HCT116 (cell line): ENCODE measurements around the gene ARL6. TPM values are rescaled to one million over a fixed set of nuclear protein-coding genes. Genes with fewer than 3 reads are reported as not detected.

ENCODE experiments used
- ATAC-seq: fragments of 200-7000 bp; cut with Tn5 transposase; 2 replicates; pipeline ENCODE4 v1.9.1; 2020; ENCODE audit warnings: mild to moderate bottlenecking, moderate library complexity
- BruUV-seq: library from RNA; stranded (reverse); fragments of 400-500 nt; replicated peaks from 2 replicates; lab custom pipeline; 2021; lab: Mats Ljungman, UMichigan
- CTCF ChIA-PET: fragments of 300-600 bp; sonication (Branson Sonifier 250); formaldehyde crosslinking; loops from one replicate; lab custom pipeline; 2021; ENCODE audit warnings: antibody characterized with exemption; lab: Charles Lee
- POLR2A ChIA-PET: fragments of 300-600, 350-600 bp; sonication (Branson Sonifier 250); formaldehyde crosslinking; loops from one replicate; lab custom pipeline; 2021; ENCODE audit warnings: antibody characterized with exemption; lab: Charles Lee
- RAD21 ChIA-PET, 2 experiments: fragments of 300-600 bp; sonication (Branson Sonifier 250); formaldehyde crosslinking; loops; one replicate each; lab custom pipeline; 2023; ENCODE audit warnings: low total read pairs in 2 of 2; ENCODE audit not compliant: uncharacterized antibody in 2 of 2, unreplicated experiment in 2 of 2, low non-redundant PET in 1 of 2; lab: Charles Lee
- DNase-seq: peaks from one replicate; pipeline ENCODE4 v3.0.0-alpha.2; 2010; ENCODE audit warnings: low read depth, low spot score
- H2AFZ ChIP-seq: fragments of 200-600 bp; shearing (Covaris generic), sonication (generic); 2 replicates; pipeline ENCODE4 v1.6.1; 2017; ENCODE audit warnings: low read depth, mixed run types, mixed read lengths, antibody characterized with exemption, low read length; ENCODE audit not compliant: poor library complexity, severe bottlenecking
- H3K27ac ChIP-seq: 2 replicates; pipeline ENCODE4 v1.5.1; 2012; ENCODE audit warnings: low read depth, low read length
- H3K27me3 ChIP-seq: fragments of 200-600 bp; sonication (generic); 2 replicates; pipeline ENCODE4 v1.6.1; 2016; ENCODE audit warnings: mixed run types, low read length, mixed read lengths; ENCODE audit not compliant: insufficient read depth
- H3K36me3 ChIP-seq, 2 experiments: fragments of 200-500 bp in 1 of 2; fragments of 200-600 bp in 1 of 2; sonication (Bioruptor generic) in 1 of 2; sonication (generic) in 1 of 2; 2 replicates each; pipeline versions ENCODE4 v1.5.1 to v1.6.1; 2014 to 2016; ENCODE audit warnings: low read length in 2 of 2, inconsistent platforms in 1 of 2, mixed read lengths in 1 of 2, mixed run types in 1 of 2; ENCODE audit not compliant: insufficient read depth in 2 of 2, control insufficient read depth in 1 of 2
- H3K4me1 ChIP-seq, 2 experiments: fragments of 200-600 bp in 1 of 2; sonication (generic) in 1 of 2; 2 replicates each; pipeline versions ENCODE4 v1.5.1 to v1.6.1; 2012 to 2017; ENCODE audit warnings: low read length in 2 of 2, inconsistent platforms in 1 of 2, mild to moderate bottlenecking in 1 of 2, mixed read lengths in 1 of 2, mixed run types in 1 of 2, moderate library complexity in 1 of 2; ENCODE audit not compliant: insufficient read depth in 2 of 2, control insufficient read depth in 1 of 2
- H3K4me2 ChIP-seq: fragments of 200-600 bp; sonication (generic); 2 replicates; pipeline ENCODE4 v1.6.1; 2017; ENCODE audit warnings: mixed run types, low read length, mixed read lengths
- H3K4me3 ChIP-seq, 2 experiments: fragments of 200-600 bp in 1 of 2; sonication (generic) in 1 of 2; replicated peaks in 1 of 2; 2 replicates each; pipeline ENCODE4 v1.5.1; 2011 to 2016; ENCODE audit warnings: low read length in 2 of 2, control low read depth in 1 of 2, low read depth in 1 of 2, mild to moderate bottlenecking in 1 of 2, mixed read lengths in 1 of 2, mixed run types in 1 of 2
- H3K79me2 ChIP-seq: fragments of 200-600 bp; sonication (generic); 2 replicates; pipeline ENCODE4 v1.6.1; 2017; ENCODE audit warnings: mild to moderate bottlenecking, mixed run types, low read length, moderate library complexity, mixed read lengths; ENCODE audit not compliant: insufficient read depth
- H3K9ac ChIP-seq: fragments of 200-600 bp; sonication (generic); 2 replicates; pipeline ENCODE4 v1.6.1; 2016; ENCODE audit warnings: low read length, mixed read lengths
- H3K9me2 ChIP-seq: fragments of 200-600 bp; sonication (generic), shearing (Covaris generic); 2 replicates; pipeline ENCODE4 v1.6.1; 2017; ENCODE audit warnings: mixed run types, mild to moderate bottlenecking, moderate library complexity; ENCODE audit not compliant: insufficient read depth
- H3K9me3 ChIP-seq, 2 experiments: fragments of 200-500 bp in 1 of 2; fragments of 200-600 bp in 1 of 2; sonication (Bioruptor generic) in 1 of 2; sonication (generic) in 1 of 2; 2 replicates each; pipeline ENCODE4 v1.6.1; 2014 to 2017; ENCODE audit warnings: low read length in 2 of 2, mixed read lengths in 2 of 2, inconsistent platforms in 1 of 2, low read depth in 1 of 2, mild to moderate bottlenecking in 1 of 2, mixed run types in 1 of 2, moderate library complexity in 1 of 2; ENCODE audit not compliant: control insufficient read depth in 1 of 2, insufficient read depth in 1 of 2
- H4K20me1 ChIP-seq: fragments of 200-600 bp; sonication (generic), shearing (Covaris generic); 2 replicates; pipeline ENCODE4 v1.6.1; 2017; ENCODE audit warnings: mixed run types, mild to moderate bottlenecking, moderate library complexity; ENCODE audit not compliant: insufficient read depth
- ATF3 ChIP-seq: IDR thresholded peaks from 2 replicates; pipeline ENCODE4 v1.6.1; 2012
- CBX3 ChIP-seq: IDR thresholded peaks from 2 replicates; pipeline ENCODE4 v1.6.1; 2012; ENCODE audit warnings: low read depth
- CEBPB ChIP-seq: IDR thresholded peaks from 2 replicates; pipeline ENCODE4 v1.6.1; 2012; ENCODE audit warnings: low read depth
- CTCF ChIP-seq, 3 experiments: fragments of 200-600 bp in 1 of 3; sonication (generic) in 1 of 3; IDR thresholded peaks in 2 of 3; conservative IDR thresholded peaks in 1 of 3; 2 replicates each; pipeline ENCODE4 v1.5.1; 2012 to 2017; ENCODE audit warnings: low read depth in 2 of 3, low read length in 2 of 3, antibody characterized with exemption in 1 of 3, borderline replicate concordance in 1 of 3, control low read depth in 1 of 3, mild to moderate bottlenecking in 1 of 3, mixed read lengths in 1 of 3, mixed run types in 1 of 3, moderate library complexity in 1 of 3; ENCODE audit not compliant: insufficient read depth in 1 of 3
- EGR1 ChIP-seq: IDR thresholded peaks from 2 replicates; pipeline ENCODE4 v1.6.1; 2012; ENCODE audit warnings: low read depth
- EZH2 ChIP-seq: fragments of 200-600 bp; sonication (generic); IDR thresholded peaks from 2 replicates; pipeline ENCODE4 v1.6.1; 2017; ENCODE audit warnings: antibody characterized with exemption, mixed run types
- EZH2phosphoT487 ChIP-seq: fragments of 200-600 bp; IDR thresholded peaks from 2 replicates; pipeline ENCODE4 v1.6.1; 2018; ENCODE audit warnings: antibody characterized with exemption, borderline replicate concordance
- FOSL1 ChIP-seq: IDR thresholded peaks from 2 replicates; pipeline ENCODE4 v1.6.1; 2012; ENCODE audit warnings: low read depth
- JUND ChIP-seq: IDR thresholded peaks from 2 replicates; pipeline ENCODE4 v1.6.1; 2012
- POLR2A ChIP-seq: IDR thresholded peaks from 2 replicates; pipeline ENCODE4 v1.7.0; 2011; ENCODE audit warnings: borderline replicate concordance; ENCODE audit not compliant: insufficient read depth, insufficient read length; ENCODE audit errors: extremely low read depth
- POLR2AphosphoS5 ChIP-seq: IDR thresholded peaks from 2 replicates; pipeline ENCODE4 v1.6.1; 2011; ENCODE audit warnings: mild to moderate bottlenecking, low read depth, low read length, moderate library complexity
- RAD21 ChIP-seq: IDR thresholded peaks from 2 replicates; pipeline ENCODE4 v1.6.1; 2012; ENCODE audit warnings: low read depth, mild to moderate bottlenecking
- SIN3A ChIP-seq: IDR thresholded peaks from 2 replicates; pipeline ENCODE4 v1.6.1; 2012; ENCODE audit warnings: low read depth
- TCF7L2 ChIP-seq: IDR thresholded peaks from 2 replicates; pipeline ENCODE4 v1.7.0; 2011; ENCODE audit warnings: borderline replicate concordance, inconsistent platforms; ENCODE audit not compliant: insufficient read depth, insufficient read length; ENCODE audit errors: extremely low read depth
- ZFX ChIP-seq: fragments of 450-650 bp; IDR thresholded peaks from 2 replicates; pipeline ENCODE4 v1.6.1; 2017
- ZNF274 ChIP-seq: fragments of 200-500 bp; sonication (Bioruptor generic); IDR thresholded peaks from 2 replicates; pipeline ENCODE4 v1.6.1; 2014; ENCODE audit warnings: mild to moderate bottlenecking, low read depth, low read length, inconsistent platforms
- intact Hi-C: fragments of 100-400 bp; cut with micrococcal nuclease; formaldehyde crosslinking; loops from 2 replicates; pipeline ENCODE4 v1.10.0; 2022
- total RNA-seq: library from RNA; stranded (reverse); gene quantifications from one replicate; pipeline ENCODE4 v1.2.1, GENCODE V29; 2021; ENCODE audit not compliant: unreplicated experiment

The ARL6 gene
- total RNA-seq, 1 experiment from 2014 or later, result 2.9 TPM

- Histone ChIP-seq H2AFZ (no peak overlapping the region), H3K4me3 (no peak overlapping the region), H3K9me3 (no peaks in the 10 kb centered on the region), H3K27me3 (no peaks in the 10 kb centered on the region), H3K27ac (no peak overlapping the region), H3K4me2 (no peak overlapping the region), H3K9ac (no peak overlapping the region), H3K9me2 (no peaks in the 10 kb centered on the region), H4K20me1 (no peaks in the 10 kb centered on the region), H3K4me1 (no peaks in the 10 kb centered on the region), H3K36me3 (no peaks in the 10 kb centered on the region), H3K79me2 (peaks cover 20% of the 10 kb centered on the region)
- no peak for ATAC-seq
- CTCF ChIA-PET, result no interaction called here
- no TSS peak for BruUV-seq
- RAD21 ChIA-PET, result interaction anchor here in 1 of 2 experiments (1.2 kb wide), 1 partner anchor 194 kb away, joined by 3 read pairs; no protein-coding TSS in a partner anchor
- intact Hi-C loops, result no loop called here
- POLR2A ChIA-PET, result no interaction called here
- DNase-seq, result no peak
- TF ChIP-seq ATF3 (no peak), CBX3 (no peak), FOSL1 (no peak), CEBPB (no peak)
Measured at GRCh38 chr3:97829198-97829597, 64.6 kb downstream of the ARL6 start.

- ATAC-seq, result no peak
- Histone ChIP-seq H3K27me3 (no peaks in the 10 kb centered on the region), H3K79me2 (peaks cover 17% of the 10 kb centered on the region), H3K4me3 (no peak overlapping the region), H2AFZ (no peak overlapping the region), H3K4me1 (no peaks in the 10 kb centered on the region), H4K20me1 (no peaks in the 10 kb centered on the region), H3K9me3 (no peaks in the 10 kb centered on the region), H3K9me2 (no peaks in the 10 kb centered on the region), H3K4me2 (no peak overlapping the region), H3K9ac (no peak overlapping the region), H3K27ac (no peak overlapping the region), H3K36me3 (no peaks in the 10 kb centered on the region)
- no peak for DNase-seq
- ChIA-PET CTCF (no interaction called here), RAD21 (no interaction called here), POLR2A (no interaction called here)
- BruUV-seq, result no TSS peak
- TF ChIP-seq POLR2AphosphoS5 (no peak), CEBPB (no peak), POLR2A (no peak), EZH2phosphoT487 (no peak), ZFX (no peak), FOSL1 (no peak), CBX3 (no peak), ZNF274 (no peak), TCF7L2 (no peak), JUND (no peak), RAD21 (no peak), CTCF (IDR thresholded peaks at IDR 0.05 in 2 of 3, conservative IDR thresholded peaks at IDR 0.05 in 1 of 3; ENCODE audit: borderline replicate concordance in 1 of 3, insufficient read depth in 1 of 3, low read depth in 2 of 3, low read length in 2 of 3) (no peak), SIN3A (no peak), EZH2 (no peak), EGR1 (no peak)
- intact Hi-C loops, result loop anchor here (10.0 kb wide), 1 partner anchor 64 kb away; no protein-coding TSS in a partner anchor
Measured at GRCh38 chr3:97830638-97831037, 66.1 kb downstream of the ARL6 start.
